Peyer's patch (tissue), 4 donors: ENCODE results near the gene CCNI2.

Source experiments
- POLR2A ChIP-seq, 2 donors: fragments of 450-650 bp; IDR thresholded peaks; one replicate each; pipeline ENCODE4 v1.5.1; 2017; ENCODE audit warnings: antibody characterized with exemption in 2 of 2, mild to moderate bottlenecking in 2 of 2, moderate library complexity in 2 of 2
- TF ChIP-seq, protein P1 (sequence below), 6 experiments: fragments of 450-650 bp in 4 of 6; fragments of 200-600 bp in 2 of 6; sonication (generic) in 1 of 6; IDR thresholded peaks; one replicate each; pipeline ENCODE4 v1.5.1; 2017 to 2019; ENCODE audit warnings: antibody characterized with exemption in 6 of 6, mild to moderate bottlenecking in 3 of 6, moderate library complexity in 1 of 6

DNA sequence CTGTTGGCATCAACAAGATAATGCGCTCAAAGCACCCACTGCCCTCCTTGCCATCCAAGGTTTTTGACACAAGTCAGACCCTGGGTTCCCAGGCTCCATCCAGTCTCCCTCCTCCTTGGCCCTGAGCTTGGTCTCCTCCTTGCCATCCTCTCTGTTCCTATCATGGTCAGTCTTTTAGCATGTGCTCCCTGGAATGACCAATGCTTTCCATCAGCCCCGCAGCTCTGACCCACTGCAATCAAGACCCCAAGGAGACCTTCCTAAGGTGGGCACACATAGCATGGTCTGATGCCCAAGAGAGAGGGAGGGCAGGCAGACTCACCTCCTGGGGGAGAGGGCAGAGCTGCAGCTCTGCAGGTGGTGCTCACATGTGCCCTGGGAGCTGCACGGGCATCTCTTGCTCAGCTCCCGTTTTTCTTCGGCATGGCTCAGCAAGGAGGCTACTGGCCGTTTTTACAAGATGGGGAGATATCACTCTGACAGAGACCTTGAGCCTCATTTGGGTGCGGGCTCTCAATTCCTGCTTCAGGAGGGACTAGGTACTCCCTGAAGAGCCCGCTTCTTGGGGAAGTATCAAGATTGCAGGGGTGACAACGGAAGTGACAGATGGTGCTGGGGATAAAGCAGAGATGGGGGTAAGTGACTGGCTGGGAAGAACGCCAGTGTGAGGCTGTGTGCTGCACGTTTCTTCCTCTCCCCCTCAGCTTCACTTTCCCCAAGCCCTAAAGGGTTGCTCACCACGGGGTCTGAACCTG is 26.6 kb downstream of the CCNI2 start:
- TF ChIP-seq, protein P1, sequence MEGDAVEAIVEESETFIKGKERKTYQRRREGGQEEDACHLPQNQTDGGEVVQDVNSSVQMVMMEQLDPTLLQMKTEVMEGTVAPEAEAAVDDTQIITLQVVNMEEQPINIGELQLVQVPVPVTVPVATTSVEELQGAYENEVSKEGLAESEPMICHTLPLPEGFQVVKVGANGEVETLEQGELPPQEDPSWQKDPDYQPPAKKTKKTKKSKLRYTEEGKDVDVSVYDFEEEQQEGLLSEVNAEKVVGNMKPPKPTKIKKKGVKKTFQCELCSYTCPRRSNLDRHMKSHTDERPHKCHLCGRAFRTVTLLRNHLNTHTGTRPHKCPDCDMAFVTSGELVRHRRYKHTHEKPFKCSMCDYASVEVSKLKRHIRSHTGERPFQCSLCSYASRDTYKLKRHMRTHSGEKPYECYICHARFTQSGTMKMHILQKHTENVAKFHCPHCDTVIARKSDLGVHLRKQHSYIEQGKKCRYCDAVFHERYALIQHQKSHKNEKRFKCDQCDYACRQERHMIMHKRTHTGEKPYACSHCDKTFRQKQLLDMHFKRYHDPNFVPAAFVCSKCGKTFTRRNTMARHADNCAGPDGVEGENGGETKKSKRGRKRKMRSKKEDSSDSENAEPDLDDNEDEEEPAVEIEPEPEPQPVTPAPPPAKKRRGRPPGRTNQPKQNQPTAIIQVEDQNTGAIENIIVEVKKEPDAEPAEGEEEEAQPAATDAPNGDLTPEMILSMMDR (IDR thresholded peaks at IDR 0.05) = no peak
- TF ChIP-seq POLR2A (IDR thresholded peaks at IDR 0.05) = no peak
